K562 (cell line): ENCODE results near the gene NXF1. TPM values are rescaled to one million over a fixed set of nuclear protein-coding genes. Genes with fewer than 3 reads are reported as not detected.

ENCODE experiments used
- CUX1 ChIP-seq: fragments of 200-800 bp; sonication (Bioruptor generic); IDR thresholded peaks from 2 replicates; pipeline ENCODE4 v1.6.1; 2016; ENCODE audit warnings: missing genetic modification characterization, missing compliant biosample characterization
- HMG20A ChIP-seq: fragments of 450-650 bp; formaldehyde crosslinking; conservative IDR thresholded peaks from 2 replicates; pipeline ENCODE4 v1.4.0; 2020; ENCODE audit warnings: mild to moderate bottlenecking, mixed read lengths
- PBX2 ChIP-seq, 2 experiments: IDR thresholded peaks in 1 of 2; conservative IDR thresholded peaks in 1 of 2; 2 replicates each; pipeline ENCODE4 v1.6.1; 2016; ENCODE audit warnings: low read depth in 2 of 2, mild to moderate bottlenecking in 1 of 2, missing compliant biosample characterization in 1 of 2, missing genetic modification characterization in 1 of 2, moderate library complexity in 1 of 2
- PHF21A ChIP-seq: fragments of 450-650 bp; IDR thresholded peaks from 2 replicates; pipeline ENCODE4 v1.6.1; 2017; ENCODE audit warnings: low read depth, borderline replicate concordance
- THRAP3 ChIP-seq: fragments of 450-650 bp; IDR thresholded peaks from 2 replicates; pipeline ENCODE4 v1.6.1; 2016; ENCODE audit warnings: mild to moderate bottlenecking, inconsistent platforms, borderline replicate concordance
- YY1 ChIP-seq, 3 experiments: IDR thresholded peaks; 2 replicates each; pipeline ENCODE4 v1.6.1; 2011; ENCODE audit warnings: low read length in 2 of 3, mild to moderate bottlenecking in 2 of 3, moderate library complexity in 2 of 3, borderline replicate concordance in 1 of 3, control low read depth in 1 of 3, low read depth in 1 of 3; ENCODE audit not compliant: insufficient read depth in 3 of 3, insufficient replicate concordance in 2 of 3, control insufficient read depth in 1 of 3, insufficient read length in 1 of 3; ENCODE audit errors: extremely low read depth in 1 of 3
- ZFP1 ChIP-seq: fragments of 450-650 bp; formaldehyde crosslinking; IDR thresholded peaks from 2 replicates; pipeline ENCODE4 v1.4.0; 2020; ENCODE audit warnings: mild to moderate bottlenecking, mixed read lengths
- ZHX1 ChIP-seq: fragments of 150-350 bp; conservative IDR thresholded peaks from 2 replicates; pipeline ENCODE4 v1.6.1; 2014; ENCODE audit warnings: low read length
- ZNF518B ChIP-seq: fragments of 250-450 bp; sonication (Bioruptor Pico); IDR thresholded peaks from 2 replicates; pipeline ENCODE4 v1.5.0; 2021; ENCODE audit warnings: mild to moderate bottlenecking, moderate library complexity
- polyA plus RNA-seq, 8 experiments: library from polyadenylated mRNA; depleted of rRNA in 4 of 8; stranded (reverse) in 5 of 8; unstranded in 3 of 8; fragments of >200 nt; fragmentation: Nextera tagmentation in 2 of 8; fragmentation: Illumina TruSeq in 1 of 8; extraction: Ambion mirVana in 2 of 8; extraction: Trizol in 1 of 8; gene quantifications; 2 replicates each; pipeline versions ENCODE4 v1.2.1 to v1.2.3, GENCODE V29; 2011 to 2014; ENCODE audit warnings: inconsistent platforms in 1 of 8, missing spikeins in 1 of 8
- total RNA-seq, 7 experiments: library from RNA; depleted of rRNA in 6 of 7; stranded (reverse); fragments of >200 nt in 6 of 7; fragmentation: Illumina TruSeq in 2 of 7; extraction: Trizol in 2 of 7; gene quantifications; 2 replicates each; pipeline versions ENCODE4 v1.2.1 to v1.2.3, GENCODE V29; 2011 to 2021; ENCODE audit warnings: low replicate concordance in 1 of 7

The NXF1 gene
- total and polyA plus RNA-seq, 9 of the 15 experiments (the other 6 are each of a cell fraction or from before 2014, with no cell fraction given): 18.1 to 98.3 (median 35.8) TPM

GRCh38 chr11:62786318-62787004, 18.8 kb downstream of the NXF1 start (continued):
- TF ChIP-seq ZNF518B (CRISPR knock-in tag) (no peak), YY1 (IDR thresholded peaks at IDR 0.05; ENCODE audit: borderline replicate concordance in 1 of 3, control insufficient read depth in 1 of 3, extremely low read depth in 1 of 3, insufficient read depth in 3 of 3, insufficient read length in 1 of 3, insufficient replicate concordance in 2 of 3, low read depth in 1 of 3, low read length in 2 of 3) (peak in 2 of 3 experiments; percentile 65 to 78), PBX2 (CRISPR knock-in tag; IDR thresholded peaks at IDR 0.05; ENCODE audit: low read depth) (no peak), PBX2 (tag; conservative IDR thresholded peaks at IDR 0.05; ENCODE audit: low read depth) (no peak), ZFP1 (CRISPR knock-in tag) (no peak), HMG20A (CRISPR knock-in tag) (no peak), PHF21A (peak; percentile 53; the same call in 1 of the 2 replicates), THRAP3 (no peak), CUX1 (no peak), ZHX1 (0 out of 2 replicates have a peak, but pooled peaks have one; percentile 52)
